K562 (cell line): ENCODE measurements around the gene PTPRU.

Source experiments
- DNMT1 ChIP-seq: fragments of 450-650 bp; IDR thresholded peaks from 2 replicates; pipeline ENCODE4 v1.6.1; 2016; ENCODE audit warnings: antibody characterized with exemption, mild to moderate bottlenecking
- EZH2 ChIP-seq: IDR thresholded peaks from 2 replicates; pipeline ENCODE4 v1.6.1; 2012; ENCODE audit warnings: low read depth, mild to moderate bottlenecking, inconsistent platforms, low read length, borderline replicate concordance
- POLR2AphosphoS5 ChIP-seq: IDR thresholded peaks from 2 replicates; pipeline ENCODE4 v1.6.1; 2011; ENCODE audit warnings: mild to moderate bottlenecking, low read depth, low read length, moderate library complexity; ENCODE audit not compliant: control insufficient read depth, insufficient read depth
- RFX5 ChIP-seq: IDR thresholded peaks from 2 replicates; pipeline ENCODE4 v1.6.1; 2011; ENCODE audit warnings: low read depth, mild to moderate bottlenecking, improper control_type of control experiment, low read length
- SIN3A ChIP-seq, 2 experiments: fragments of 150-350 bp in 1 of 2; IDR thresholded peaks; 2 replicates each; pipeline ENCODE4 v1.6.1; 2011 to 2016; ENCODE audit warnings: borderline replicate concordance in 2 of 2, low read depth in 2 of 2, low read length in 2 of 2, mild to moderate bottlenecking in 2 of 2, moderate library complexity in 2 of 2; ENCODE audit not compliant: control insufficient read depth in 1 of 2
- STAG1 ChIP-seq: sonication (generic); formaldehyde crosslinking; IDR thresholded peaks from 2 replicates; pipeline ENCODE4 v1.5.0; 2020; ENCODE audit warnings: missing genetic modification reagents, borderline replicate concordance
- YY1 ChIP-seq, 3 experiments: IDR thresholded peaks; 2 replicates each; pipeline ENCODE4 v1.6.1; 2011; ENCODE audit warnings: low read length in 2 of 3, mild to moderate bottlenecking in 2 of 3, moderate library complexity in 2 of 3, borderline replicate concordance in 1 of 3, control low read depth in 1 of 3, low read depth in 1 of 3; ENCODE audit not compliant: insufficient read depth in 3 of 3, insufficient replicate concordance in 2 of 3, control insufficient read depth in 1 of 3, insufficient read length in 1 of 3; ENCODE audit errors: extremely low read depth in 1 of 3
- ZNF197 ChIP-seq: fragments of 200-800 bp; sonication (Bioruptor generic); IDR thresholded peaks from 2 replicates; pipeline ENCODE4 v1.6.1; 2016; ENCODE audit warnings: low read depth, missing genetic modification characterization, missing compliant biosample characterization
- ZNF274 ChIP-seq: IDR thresholded peaks from 2 replicates; pipeline ENCODE4 v1.6.1; 2011; ENCODE audit warnings: low read depth, mild to moderate bottlenecking, low read length, moderate library complexity, borderline replicate concordance
- ZNF830 ChIP-seq: fragments of 250-450 bp; sonication (Bioruptor Pico); IDR thresholded peaks from 2 replicates; pipeline ENCODE4 v1.5.0; 2021; ENCODE audit warnings: mild to moderate bottlenecking
- TF ChIP-seq, protein P1 (sequence below): sonication (generic); formaldehyde crosslinking; IDR thresholded peaks from 2 replicates; pipeline ENCODE4 v1.5.0; 2020; ENCODE audit warnings: missing genetic modification reagents
- TF ChIP-seq, protein P2 (sequence below): fragments of 450-650 bp; IDR thresholded peaks from 2 replicates; pipeline ENCODE4 v1.7.1; 2018; ENCODE audit warnings: mild to moderate bottlenecking, low read depth; ENCODE audit not compliant: partially characterized antibody

DNA sequence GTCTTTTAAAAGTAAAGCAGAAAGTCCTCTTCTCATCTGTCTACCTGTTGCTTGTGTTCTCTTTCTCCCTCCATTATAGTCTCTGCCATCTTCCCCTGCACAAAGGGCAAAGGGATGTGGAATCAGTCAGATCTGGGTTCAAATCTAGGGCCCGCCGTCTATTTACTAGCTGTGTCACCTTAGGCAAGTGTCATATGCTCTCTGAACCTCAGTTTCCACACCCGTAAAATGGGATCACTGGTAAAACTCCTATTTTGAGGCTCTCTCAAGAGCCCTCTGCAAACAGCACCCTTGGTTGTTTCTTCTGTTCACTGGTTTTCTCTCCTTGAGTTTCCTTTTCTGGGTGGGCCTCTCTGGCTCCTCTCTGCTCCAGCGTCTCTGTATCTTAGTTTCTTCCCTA lies 2.6 kb upstream of the PTPRU start:
- no peak for TF ChIP-seq ZNF274
- no peak for TF ChIP-seq RFX5
- no peak for TF ChIP-seq STAG1
- no peak for TF ChIP-seq DNMT1
- TF ChIP-seq SIN3A (IDR thresholded peaks at IDR 0.05; ENCODE audit: borderline replicate concordance in 2 of 2, control insufficient read depth in 1 of 2, low read depth in 2 of 2, low read length in 2 of 2): no peak
- TF ChIP-seq ZNF830 (CRISPR knock-in tag): no peak
- no peak for TF ChIP-seq POLR2AphosphoS5
- no peak for TF ChIP-seq EZH2
- TF ChIP-seq, protein P1, sequence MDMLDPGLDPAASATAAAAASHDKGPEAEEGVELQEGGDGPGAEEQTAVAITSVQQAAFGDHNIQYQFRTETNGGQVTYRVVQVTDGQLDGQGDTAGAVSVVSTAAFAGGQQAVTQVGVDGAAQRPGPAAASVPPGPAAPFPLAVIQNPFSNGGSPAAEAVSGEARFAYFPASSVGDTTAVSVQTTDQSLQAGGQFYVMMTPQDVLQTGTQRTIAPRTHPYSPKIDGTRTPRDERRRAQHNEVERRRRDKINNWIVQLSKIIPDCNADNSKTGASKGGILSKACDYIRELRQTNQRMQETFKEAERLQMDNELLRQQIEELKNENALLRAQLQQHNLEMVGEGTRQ (CRISPR knock-in tag): no peak
- no peak for TF ChIP-seq ZNF197 (CRISPR knock-in tag)
- no peak for TF ChIP-seq YY1 (IDR thresholded peaks at IDR 0.05; ENCODE audit: borderline replicate concordance in 1 of 3, control insufficient read depth in 1 of 3, extremely low read depth in 1 of 3, insufficient read depth in 3 of 3, insufficient read length in 1 of 3, insufficient replicate concordance in 2 of 3, low read depth in 1 of 3, low read length in 2 of 3)
- TF ChIP-seq, protein P2, sequence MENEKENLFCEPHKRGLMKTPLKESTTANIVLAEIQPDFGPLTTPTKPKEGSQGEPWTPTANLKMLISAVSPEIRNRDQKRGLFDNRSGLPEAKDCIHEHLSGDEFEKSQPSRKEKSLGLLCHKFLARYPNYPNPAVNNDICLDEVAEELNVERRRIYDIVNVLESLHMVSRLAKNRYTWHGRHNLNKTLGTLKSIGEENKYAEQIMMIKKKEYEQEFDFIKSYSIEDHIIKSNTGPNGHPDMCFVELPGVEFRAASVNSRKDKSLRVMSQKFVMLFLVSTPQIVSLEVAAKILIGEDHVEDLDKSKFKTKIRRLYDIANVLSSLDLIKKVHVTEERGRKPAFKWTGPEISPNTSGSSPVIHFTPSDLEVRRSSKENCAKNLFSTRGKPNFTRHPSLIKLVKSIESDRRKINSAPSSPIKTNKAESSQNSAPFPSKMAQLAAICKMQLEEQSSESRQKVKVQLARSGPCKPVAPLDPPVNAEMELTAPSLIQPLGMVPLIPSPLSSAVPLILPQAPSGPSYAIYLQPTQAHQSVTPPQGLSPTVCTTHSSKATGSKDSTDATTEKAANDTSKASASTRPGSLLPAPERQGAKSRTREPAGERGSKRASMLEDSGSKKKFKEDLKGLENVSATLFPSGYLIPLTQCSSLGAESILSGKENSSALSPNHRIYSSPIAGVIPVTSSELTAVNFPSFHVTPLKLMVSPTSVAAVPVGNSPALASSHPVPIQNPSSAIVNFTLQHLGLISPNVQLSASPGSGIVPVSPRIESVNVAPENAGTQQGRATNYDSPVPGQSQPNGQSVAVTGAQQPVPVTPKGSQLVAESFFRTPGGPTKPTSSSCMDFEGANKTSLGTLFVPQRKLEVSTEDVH: no peak
